Measurements from ENCODE around the gene COL17A1.
A peak's percentile ranks its signal among the peaks of the same experiment; 100 is the strongest.

The COL17A1 gene

GRCh38 chr10:104096692-104097091, 11.0 kb upstream of the COL17A1 start:
- DNase-seq (ENCODE audit: low spot score), result no peak

GRCh38 chr10:104092749-104093148, 7.1 kb upstream of the COL17A1 start:
- DNase-seq (ENCODE audit: low spot score), result no peak

GRCh38 chr10:104090611-104091010, 4.9 kb upstream of the COL17A1 start:
- DNase-seq (ENCODE audit: low spot score), result no peak

- no peak for DNase-seq (ENCODE audit: low spot score)
Observed at GRCh38 chr10:104089621-104090020, 3.9 kb upstream of the COL17A1 start.

- DNase-seq (ENCODE audit: low spot score), result no peak
Observed at GRCh38 chr10:104088239-104088638, 2.6 kb upstream of the COL17A1 start.

GRCh38 chr10:104084482-104085142, 1.1 kb downstream of the COL17A1 start:
- DNase-seq (ENCODE audit: low spot score), result no peak

- no peak for DNase-seq (ENCODE audit: low spot score)
Observed at GRCh38 chr10:104081998-104082397, 3.7 kb downstream of the COL17A1 start.

- peak; percentile 38 for DNase-seq (ENCODE audit: low spot score)
Observed at GRCh38 chr10:104080762-104081161, 4.9 kb downstream of the COL17A1 start.

GRCh38 chr10:104077663-104078151, 8.0 kb downstream of the COL17A1 start:
- DNase-seq (ENCODE audit: low spot score), result no peak

- DNase-seq (ENCODE audit: low spot score), result no peak
Observed at GRCh38 chr10:104077247-104077646, 8.4 kb downstream of the COL17A1 start.

- DNase-seq (ENCODE audit: low spot score), result no peak
Observed at GRCh38 chr10:104076743-104077160, 8.9 kb downstream of the COL17A1 start.

GRCh38 chr10:104074505-104074904, 11.2 kb downstream of the COL17A1 start:
- DNase-seq (ENCODE audit: low spot score), result no peak

GRCh38 chr10:104072786-104073185, 12.9 kb downstream of the COL17A1 start:
- DNase-seq (ENCODE audit: low spot score), result no peak

- DNase-seq (ENCODE audit: low spot score), result peak; percentile 6
Observed at GRCh38 chr10:104069613-104070012, 16.1 kb downstream of the COL17A1 start.

- no peak for DNase-seq (ENCODE audit: low spot score)
Observed at GRCh38 chr10:104067525-104067924, 18.2 kb downstream of the COL17A1 start.

GRCh38 chr10:104066945-104067344, 18.7 kb downstream of the COL17A1 start:
- no peak for DNase-seq (ENCODE audit: low spot score)

- DNase-seq (ENCODE audit: low spot score), result no peak
Observed at GRCh38 chr10:104065748-104066147, 19.9 kb downstream of the COL17A1 start.

GRCh38 chr10:104061196-104061595, 24.5 kb downstream of the COL17A1 start:
- no peak for DNase-seq (ENCODE audit: low spot score)

- no peak for DNase-seq (ENCODE audit: low spot score)
Observed at GRCh38 chr10:104059364-104059763, 26.3 kb downstream of the COL17A1 start.

GRCh38 chr10:104057717-104058116, 28.0 kb downstream of the COL17A1 start:
- DNase-seq (ENCODE audit: low spot score), result no peak

GRCh38 chr10:104056619-104057273, 28.9 kb downstream of the COL17A1 start:
- DNase-seq (ENCODE audit: low spot score), result no peak

- DNase-seq (ENCODE audit: low spot score), result peak; percentile 16
Observed at GRCh38 chr10:104054430-104054829, 31.2 kb downstream of the COL17A1 start.

- DNase-seq (ENCODE audit: low spot score), result no peak
Observed at GRCh38 chr10:104053201-104053600, 32.5 kb downstream of the COL17A1 start.

GRCh38 chr10:104052431-104052830, 33.2 kb downstream of the COL17A1 start:
- DNase-seq (ENCODE audit: low spot score), result peak; percentile 87

All from LoVo (cell line).